SU-DHL-6 (cell line): Measurements from ENCODE around the gene SDCBP2.

Source experiments
- EZH2phosphoT487 ChIP-seq: fragments of 200-600 bp; sonication (generic), shearing (Covaris generic); conservative IDR thresholded peaks from 2 replicates; pipeline ENCODE4 v1.6.1; 2018; ENCODE audit warnings: mild to moderate bottlenecking, antibody characterized with exemption, low read length, moderate library complexity, mixed read lengths
- TF ChIP-seq, protein P1 (sequence below): fragments of 200-600 bp; sonication (generic); IDR thresholded peaks from one replicate; pipeline ENCODE4 v1.5.1; 2017; ENCODE audit warnings: antibody characterized with exemption, mild to moderate bottlenecking, low read length, moderate library complexity; ENCODE audit not compliant: insufficient read depth, poor library complexity, severe bottlenecking

DNA sequence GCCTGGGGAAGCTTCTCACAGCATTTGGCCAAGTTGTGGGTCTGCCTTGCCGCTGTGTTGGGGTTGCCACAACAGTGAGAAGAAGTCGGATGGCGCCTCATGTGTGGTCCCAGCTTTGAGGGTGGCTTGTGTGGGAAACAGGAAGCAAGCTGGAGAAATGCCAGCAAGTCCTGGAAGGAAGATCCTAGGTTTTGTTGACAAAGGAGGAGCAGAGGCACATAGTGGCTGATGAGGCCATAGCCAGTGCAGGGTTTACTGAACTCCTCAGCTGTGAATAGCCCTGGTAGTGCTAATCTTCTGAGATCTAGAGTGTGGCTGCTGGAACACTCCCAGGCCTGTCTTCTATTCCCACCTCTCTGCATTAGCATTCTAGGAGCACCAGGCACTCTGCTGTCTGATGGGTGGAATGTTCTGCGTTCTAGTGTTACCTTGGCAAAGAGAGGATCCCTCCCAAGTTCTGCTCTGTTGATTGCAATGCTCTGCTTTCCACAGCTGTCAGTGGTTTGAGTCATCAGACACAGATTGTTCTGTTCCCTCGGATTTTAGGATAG lies 37.7 kb downstream of the SDCBP2 start:
- TF ChIP-seq, protein P1, sequence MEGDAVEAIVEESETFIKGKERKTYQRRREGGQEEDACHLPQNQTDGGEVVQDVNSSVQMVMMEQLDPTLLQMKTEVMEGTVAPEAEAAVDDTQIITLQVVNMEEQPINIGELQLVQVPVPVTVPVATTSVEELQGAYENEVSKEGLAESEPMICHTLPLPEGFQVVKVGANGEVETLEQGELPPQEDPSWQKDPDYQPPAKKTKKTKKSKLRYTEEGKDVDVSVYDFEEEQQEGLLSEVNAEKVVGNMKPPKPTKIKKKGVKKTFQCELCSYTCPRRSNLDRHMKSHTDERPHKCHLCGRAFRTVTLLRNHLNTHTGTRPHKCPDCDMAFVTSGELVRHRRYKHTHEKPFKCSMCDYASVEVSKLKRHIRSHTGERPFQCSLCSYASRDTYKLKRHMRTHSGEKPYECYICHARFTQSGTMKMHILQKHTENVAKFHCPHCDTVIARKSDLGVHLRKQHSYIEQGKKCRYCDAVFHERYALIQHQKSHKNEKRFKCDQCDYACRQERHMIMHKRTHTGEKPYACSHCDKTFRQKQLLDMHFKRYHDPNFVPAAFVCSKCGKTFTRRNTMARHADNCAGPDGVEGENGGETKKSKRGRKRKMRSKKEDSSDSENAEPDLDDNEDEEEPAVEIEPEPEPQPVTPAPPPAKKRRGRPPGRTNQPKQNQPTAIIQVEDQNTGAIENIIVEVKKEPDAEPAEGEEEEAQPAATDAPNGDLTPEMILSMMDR, result no peak
- no peak for TF ChIP-seq EZH2phosphoT487
